ENCODE measurements around the gene INTS7.
"Not testable (repeated sequence)": the region's sequence is repeated elsewhere in the genome, so short reads cannot be mapped to it uniquely, and the experiment has no call there.

The INTS7 gene

DNA sequence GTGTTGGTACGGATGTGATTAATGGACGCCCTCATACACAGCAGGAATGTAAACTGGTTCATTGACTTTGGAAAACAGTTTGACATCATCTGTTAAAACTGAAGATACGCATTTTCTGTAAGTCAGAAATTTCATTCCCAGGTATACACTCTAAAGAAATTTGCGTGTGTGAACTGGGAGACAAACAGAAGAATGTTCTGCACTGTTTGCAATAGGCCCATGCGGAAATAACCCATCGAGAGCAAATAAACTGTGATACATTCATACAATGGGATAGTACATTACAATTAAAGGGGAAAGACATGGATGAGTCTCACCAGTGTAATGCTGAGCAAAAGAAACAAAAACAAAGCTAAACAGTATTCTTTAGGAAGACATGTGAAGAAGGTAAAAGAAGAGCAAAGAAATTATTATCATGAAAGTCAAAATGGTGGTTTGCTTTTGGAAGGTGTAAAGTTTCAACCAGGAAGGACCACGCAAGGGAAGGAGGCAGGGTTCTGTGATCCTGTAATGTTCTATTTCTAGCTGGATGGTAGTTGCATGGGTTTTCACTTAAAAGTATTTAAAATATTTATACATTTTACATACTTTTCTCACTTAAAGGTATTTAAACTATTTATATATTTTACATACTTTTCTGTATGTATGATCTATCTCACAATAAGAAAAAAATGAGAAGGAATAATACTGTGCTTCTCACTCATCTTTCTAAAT is 30.3 kb downstream of the INTS7 start:
- Histone ChIP-seq H4K20me1 (ENCODE audit: insufficient read depth, low read length, poor library complexity, severe bottlenecking) (no peaks in the 10 kb centered on the region), H3K79me2 (ENCODE audit: insufficient read depth, low read length) (no peaks in the 10 kb centered on the region), H2AFZ (ENCODE audit: low read length) (no peak overlapping the region), H3K36me3 (ENCODE audit: insufficient read depth, low read length) (peaks cover 37% of the 10 kb centered on the region; the same call in 1 of the 2 replicates), H3K9me3 (ENCODE audit: insufficient read depth, low read depth, low read length) (no peaks in the 10 kb centered on the region), H3K4me1 (ENCODE audit: insufficient read depth, low read length, poor library complexity, severe bottlenecking) (peaks cover 19% of the 10 kb centered on the region), H3K9ac (ENCODE audit: low read depth, low read length, poor library complexity, severe bottlenecking) (no peak overlapping the region), H3F3A (ENCODE audit: low read depth) (peaks cover 8% of the 10 kb centered on the region; the same call in 1 of the 2 replicates), H3K9me2 (replicated peaks; ENCODE audit: low read depth, low read length) (no peaks in the 10 kb centered on the region), H3K4me2 (ENCODE audit: low read depth, low read length, poor library complexity, severe bottlenecking) (no peak overlapping the region), H3K4me3 (ENCODE audit: low read length, poor library complexity, severe bottlenecking) (no peak overlapping the region), H3K27me3 (ENCODE audit: insufficient read depth, low read length, poor library complexity, severe bottlenecking) (no peaks in the 10 kb centered on the region)
- TF ChIP-seq CTCF (conservative IDR thresholded peaks at IDR 0.05; ENCODE audit: low read length) (no peak), EZH2phosphoT487 (IDR thresholded peaks at IDR 0.05; ENCODE audit: borderline replicate concordance) (no peak)

DNA sequence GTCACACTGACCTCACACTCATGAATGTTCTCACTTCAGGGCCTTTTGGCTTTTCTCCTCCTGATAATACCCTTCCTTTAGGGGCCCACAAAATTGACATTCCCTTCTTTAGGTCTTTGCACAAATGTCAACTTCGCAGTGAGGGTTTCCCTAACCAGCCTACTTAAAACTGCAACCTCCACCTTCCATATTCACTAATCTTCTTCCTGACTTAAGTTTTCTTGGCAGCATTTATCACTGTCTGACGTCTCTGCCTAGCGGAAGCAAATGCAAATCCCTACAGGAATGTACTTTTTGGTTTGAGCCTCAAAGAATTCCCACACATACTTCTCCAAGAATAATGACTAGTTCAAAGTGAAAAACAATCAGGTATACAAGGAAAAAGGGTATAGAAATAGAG is 32.8 kb downstream of the INTS7 start:
- Histone ChIP-seq H4K20me1 (ENCODE audit: insufficient read depth, low read length, poor library complexity, severe bottlenecking) (no peaks in the 10 kb centered on the region), H2AFZ (ENCODE audit: low read length) (no peak overlapping the region), H3K36me3 (ENCODE audit: insufficient read depth, low read length) (peaks cover 50% of the 10 kb centered on the region; the same call in 1 of the 2 replicates), H3F3A (ENCODE audit: low read depth) (no peaks in the 10 kb centered on the region), H3K9me2 (replicated peaks; ENCODE audit: low read depth, low read length) (no peaks in the 10 kb centered on the region), H3K27me3 (ENCODE audit: insufficient read depth, low read length, poor library complexity, severe bottlenecking) (no peaks in the 10 kb centered on the region), H3K79me2 (ENCODE audit: insufficient read depth, low read length) (no peaks in the 10 kb centered on the region; the same call in 1 of the 2 replicates), H3K4me3 (ENCODE audit: low read length, poor library complexity, severe bottlenecking) (no peak overlapping the region), H3K9ac (ENCODE audit: low read depth, low read length, poor library complexity, severe bottlenecking) (no peak overlapping the region), H3K9me3 (ENCODE audit: insufficient read depth, low read depth, low read length) (no peaks in the 10 kb centered on the region), H3K4me2 (ENCODE audit: low read depth, low read length, poor library complexity, severe bottlenecking) (no peak overlapping the region), H3K4me1 (ENCODE audit: insufficient read depth, low read length, poor library complexity, severe bottlenecking) (no peaks in the 10 kb centered on the region)
- TF ChIP-seq CTCF (conservative IDR thresholded peaks at IDR 0.05; ENCODE audit: low read length) (no peak), EZH2phosphoT487 (IDR thresholded peaks at IDR 0.05; ENCODE audit: borderline replicate concordance) (no peak)

DNA sequence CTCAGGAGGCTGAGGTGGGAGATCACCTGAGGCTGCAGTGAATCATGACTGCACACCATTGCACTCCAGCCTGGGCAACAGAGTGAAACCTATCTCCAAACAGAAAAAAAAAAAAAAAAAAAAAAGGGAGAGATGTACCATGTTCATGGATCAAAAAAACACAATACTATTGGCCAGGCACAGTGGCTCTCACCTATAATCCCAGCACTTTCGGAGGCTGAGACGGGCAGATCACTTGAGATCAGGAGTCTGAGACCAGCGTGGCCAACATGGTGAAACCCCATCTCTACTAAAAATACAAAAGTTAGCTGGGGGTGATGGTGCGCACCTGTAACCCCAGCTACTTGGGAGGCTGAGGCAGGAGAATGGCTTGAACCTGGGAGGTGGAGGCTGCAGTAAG is 37.9 kb downstream of the INTS7 start:
- H3K27me3 ChIP-seq (ENCODE audit: insufficient read depth, low read length, poor library complexity, severe bottlenecking); H4K20me1 ChIP-seq (ENCODE audit: insufficient read depth, low read length, poor library complexity, severe bottlenecking); H3F3A ChIP-seq (ENCODE audit: low read depth): not testable (repeated sequence)

GRCh38 chr1:211991695-211992094 is 43.7 kb downstream of the INTS7 start:
- no peak overlapping the region for H3K4me2 ChIP-seq (ENCODE audit: low read depth, low read length, poor library complexity, severe bottlenecking)
- no peak overlapping the region for H2AFZ ChIP-seq (ENCODE audit: low read length)
- H3K9ac ChIP-seq (ENCODE audit: low read depth, low read length, poor library complexity, severe bottlenecking): no peak overlapping the region
- H3K27me3 ChIP-seq (ENCODE audit: insufficient read depth, low read length, poor library complexity, severe bottlenecking): no peaks in the 10 kb centered on the region
- H3K9me2 ChIP-seq (replicated peaks; ENCODE audit: low read depth, low read length): no peaks in the 10 kb centered on the region
- TF ChIP-seq CTCF (conservative IDR thresholded peaks at IDR 0.05; ENCODE audit: low read length): no peak
- H3K4me1 ChIP-seq (ENCODE audit: insufficient read depth, low read length, poor library complexity, severe bottlenecking): no peaks in the 10 kb centered on the region
- no peaks in the 10 kb centered on the region for H4K20me1 ChIP-seq (ENCODE audit: insufficient read depth, low read length, poor library complexity, severe bottlenecking)
- no peaks in the 10 kb centered on the region for H3F3A ChIP-seq (ENCODE audit: low read depth)
- H3K4me3 ChIP-seq (ENCODE audit: low read length, poor library complexity, severe bottlenecking): no peak overlapping the region
- H3K79me2 ChIP-seq (ENCODE audit: insufficient read depth, low read length): peaks cover 11% of the 10 kb centered on the region; the same call in 1 of the 2 replicates
- peaks cover 32% of the 10 kb centered on the region for H3K36me3 ChIP-seq (ENCODE audit: insufficient read depth, low read length)
- no peaks in the 10 kb centered on the region for H3K9me3 ChIP-seq (ENCODE audit: insufficient read depth, low read depth, low read length)

More for the DNA sequence above, 37.9 kb downstream of the INTS7 start:
- H3K79me2 ChIP-seq (ENCODE audit: insufficient read depth, low read length): peaks cover 15% of the 10 kb centered on the region; the same call in 1 of the 2 replicates
- H2AFZ ChIP-seq (ENCODE audit: low read length); H3K4me2 ChIP-seq (ENCODE audit: low read depth, low read length, poor library complexity, severe bottlenecking); H3K4me1 ChIP-seq (ENCODE audit: insufficient read depth, low read length, poor library complexity, severe bottlenecking); H3K9me2 ChIP-seq (replicated peaks; ENCODE audit: low read depth, low read length); H3K4me3 ChIP-seq (ENCODE audit: low read length, poor library complexity, severe bottlenecking); H3K9ac ChIP-seq (ENCODE audit: low read depth, low read length, poor library complexity, severe bottlenecking); H3K9me3 ChIP-seq (ENCODE audit: insufficient read depth, low read depth, low read length): not testable (repeated sequence)
- peaks cover 53% of the 10 kb centered on the region; the same call in 1 of the 2 replicates for H3K36me3 ChIP-seq (ENCODE audit: insufficient read depth, low read length)
